ENCODE data around the gene AKR1B1. TPM values are rescaled to one million over a fixed set of nuclear protein-coding genes. Genes with fewer than 3 reads are reported as not detected.

AKR1B1 gene
- total RNA-seq, 4 donors from 2014 or later, result 106 to 183 (median 117) TPM

- Histone ChIP-seq H3K27ac (no peak overlapping the region), H3K9me3 (peaks cover 0 to 2% (median 0%) of the 10 kb centered on the region in 4 donors), H3K4me3 (no peak overlapping the region), H3K4me1 (peaks cover 0 to 11% (median 3%) of the 10 kb centered on the region in 4 donors), H3K27me3 (no peaks in the 10 kb centered on the region), H3K36me3 (no peaks in the 10 kb centered on the region)
- no peak for TF ChIP-seq POLR2A (IDR thresholded peaks at IDR 0.05)
- no peak for TF ChIP-seq CTCF (IDR thresholded peaks at IDR 0.05)
- TF ChIP-seq EP300 (IDR thresholded peaks at IDR 0.05), result no peak
- DNase-seq (ENCODE audit: low spot score in 2 of 2), result no peak
- WGBS, 2 donors, result 89 to 90% methylated on average over 4 of the region's 4 CpGs
Observed at GRCh38 chr7:134470864-134471263, 12.0 kb upstream of the AKR1B1 start.

- WGBS, 2 donors, result 88 to 89% methylated on average over 9 of the region's 9 CpGs
Observed at GRCh38 chr7:134469622-134470021, 10.7 kb upstream of the AKR1B1 start.

DNA sequence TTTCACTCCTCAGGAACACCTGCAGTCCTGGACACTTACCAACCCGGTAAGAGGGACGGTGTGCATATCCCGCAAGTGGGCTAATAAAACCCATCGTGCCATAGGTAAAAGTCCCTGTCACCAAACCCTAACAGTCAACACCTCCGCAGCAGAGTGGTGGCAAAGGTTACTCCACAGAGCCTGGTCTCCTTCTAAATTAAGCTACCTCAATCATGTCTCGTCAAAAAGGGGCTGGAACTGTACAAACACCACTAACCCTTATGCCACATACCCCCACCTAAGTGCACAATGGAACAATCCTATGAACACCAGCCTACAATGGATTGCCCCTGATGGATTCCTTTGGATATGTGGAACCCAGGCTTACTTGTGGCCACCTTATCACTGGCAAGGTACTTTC, 9.6 kb upstream of the AKR1B1 start:
- WGBS, 2 donors, result 70 to 92% methylated on average over 6 of the region's 6 CpGs
- no peaks in the 10 kb centered on the region for H3K36me3 ChIP-seq
- H3K4me1 ChIP-seq, result no peaks in the 10 kb centered on the region
- TF ChIP-seq CTCF (IDR thresholded peaks at IDR 0.05), result no peak
- TF ChIP-seq POLR2A (IDR thresholded peaks at IDR 0.05), result no peak
- no peak for TF ChIP-seq EP300 (IDR thresholded peaks at IDR 0.05)
- peaks cover 0 to 14% (median 6%) of the 10 kb centered on the region in 4 donors for H3K9me3 ChIP-seq
- DNase-seq (ENCODE audit: low spot score in 2 of 2), result no peak
- H3K4me3 ChIP-seq, result no peak overlapping the region
- no peak overlapping the region for H3K27ac ChIP-seq
- H3K27me3 ChIP-seq, result no peaks in the 10 kb centered on the region

More at GRCh38 chr7:134469622-134470021, 10.7 kb upstream of the AKR1B1 start:
- peaks cover 0 to 12% (median 6%) of the 10 kb centered on the region in 4 donors for H3K9me3 ChIP-seq
- TF ChIP-seq POLR2A (IDR thresholded peaks at IDR 0.05) (no peak), CTCF (IDR thresholded peaks at IDR 0.05) (no peak), EP300 (IDR thresholded peaks at IDR 0.05) (no peak)
- H3K4me3 ChIP-seq, result no peak overlapping the region
- no peaks in the 10 kb centered on the region for H3K27me3 ChIP-seq
- H3K4me1 ChIP-seq, result peaks cover 0 to 9% (median 3%) of the 10 kb centered on the region in 4 donors
- no peak for DNase-seq (ENCODE audit: low spot score in 2 of 2)
- no peak overlapping the region for H3K27ac ChIP-seq
- H3K36me3 ChIP-seq, result no peaks in the 10 kb centered on the region

DNA sequence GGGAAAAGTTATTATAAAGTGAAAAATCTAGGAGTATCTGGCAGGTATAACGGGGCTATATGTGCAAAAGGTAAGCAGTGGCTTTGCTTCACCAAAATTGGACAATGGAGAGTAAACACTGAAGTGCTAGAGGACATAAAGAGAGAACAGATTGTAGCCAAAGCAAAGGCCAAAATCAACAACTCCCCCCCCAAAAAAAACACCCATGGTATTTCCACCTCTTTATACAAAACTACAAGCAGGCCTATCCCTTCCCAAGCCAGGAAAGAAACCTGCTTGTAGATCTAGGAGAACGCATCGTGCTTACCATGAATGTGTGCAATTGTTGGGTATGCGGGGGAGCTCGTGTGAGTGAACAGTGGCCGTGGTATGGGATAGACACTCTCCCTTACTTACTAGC, 9.2 kb upstream of the AKR1B1 start:
- Histone ChIP-seq H3K4me3 (no peak overlapping the region), H3K36me3 (no peaks in the 10 kb centered on the region), H3K9me3 (peaks cover 0 to 14% (median 6%) of the 10 kb centered on the region in 4 donors), H3K27ac (no peak overlapping the region), H3K4me1 (no peaks in the 10 kb centered on the region), H3K27me3 (no peaks in the 10 kb centered on the region)
- TF ChIP-seq CTCF (IDR thresholded peaks at IDR 0.05), result no peak
- TF ChIP-seq POLR2A (IDR thresholded peaks at IDR 0.05), result no peak
- TF ChIP-seq EP300 (IDR thresholded peaks at IDR 0.05), result no peak
- no peak for DNase-seq (ENCODE audit: low spot score in 2 of 2)
- 71 to 76% methylated on average over 6 of the region's 6 CpGs for WGBS, 2 donors

DNA sequence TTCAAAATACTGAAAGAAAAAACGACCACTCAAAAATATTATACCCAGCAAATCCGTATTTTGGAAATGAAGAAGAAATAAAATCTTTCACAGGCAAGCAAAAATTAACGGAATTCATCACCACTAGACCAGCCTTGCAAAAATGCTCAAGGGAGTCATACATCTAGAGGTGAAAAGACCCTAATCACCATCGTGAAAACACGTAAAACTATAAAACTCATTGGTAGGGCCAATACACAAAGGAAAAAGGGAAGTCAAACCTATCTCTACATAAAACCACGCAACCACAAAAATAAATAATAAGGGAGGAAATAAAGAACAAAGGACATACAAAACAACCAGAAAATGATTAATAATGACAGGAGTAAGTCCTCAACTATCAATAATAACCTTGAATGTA, 6.6 kb upstream of the AKR1B1 start:
- Histone ChIP-seq H3K27ac (no peak overlapping the region), H3K36me3 (no peaks in the 10 kb centered on the region), H3K9me3 (peaks cover 0 to 14% (median 6%) of the 10 kb centered on the region in 4 donors), H3K4me1 (no peaks in the 10 kb centered on the region), H3K27me3 (no peaks in the 10 kb centered on the region), H3K4me3 (no peak overlapping the region)
- WGBS, 2 donors, result 83 to 84% methylated on average over 6 of the region's 6 CpGs
- TF ChIP-seq CTCF (IDR thresholded peaks at IDR 0.05) (no peak), EP300 (IDR thresholded peaks at IDR 0.05) (no peak)
- no peak for DNase-seq (ENCODE audit: low spot score in 2 of 2)
